Transverse colon (tissue), 4 donors: ENCODE measurements around the gene C17orf100. TPM values are rescaled to one million over a fixed set of nuclear protein-coding genes. Genes with fewer than 3 reads are reported as not detected.

Source experiments
- DNase-seq: peaks from one replicate; pipeline ENCODE4 v3.0.0-alpha.2; 2019
- H3K27ac ChIP-seq, 4 donors: fragments of 200-600 bp; sonication (generic); 2 replicates each; pipeline ENCODE4 v1.5.1; 2016 to 2018; ENCODE audit warnings: inconsistent platforms in 4 of 4
- H3K27me3 ChIP-seq: fragments of 200-600 bp; sonication (generic); 2 replicates; pipeline ENCODE4 v1.5.1; 2017; ENCODE audit warnings: inconsistent platforms
- H3K36me3 ChIP-seq, 4 donors: fragments of 200-600 bp; sonication (generic); 2 replicates each; pipeline ENCODE4 v1.5.1; 2017 to 2019; ENCODE audit warnings: inconsistent platforms in 4 of 4
- H3K4me1 ChIP-seq, 4 donors: fragments of 200-600 bp; sonication (generic); 2 replicates each; pipeline ENCODE4 v1.5.1; 2017 to 2020; ENCODE audit warnings: inconsistent platforms in 4 of 4
- H3K4me3 ChIP-seq, 4 donors: fragments of 200-600 bp; sonication (generic); 1 replicate in 1 of 4; 2 replicates in 3 of 4; pipeline versions ENCODE4 v1.5.1 to v1.6.1; 2017 to 2019; ENCODE audit warnings: inconsistent platforms in 4 of 4
- H3K9me3 ChIP-seq, 2 donors: fragments of 200-600 bp; sonication (generic); 2 replicates each; pipeline ENCODE4 v1.5.1; 2017 to 2019; ENCODE audit warnings: inconsistent platforms in 2 of 2
- CTCF ChIP-seq, 5 experiments: fragments of 200-600 bp in 3 of 5; fragments of 450-650 bp in 2 of 5; sonication (generic) in 3 of 5; IDR thresholded peaks; 1 replicate in 2 of 5; 2 replicates in 3 of 5; pipeline ENCODE4 v1.5.1; 2016 to 2017; ENCODE audit warnings: antibody characterized with exemption in 5 of 5, inconsistent platforms in 3 of 5, mild to moderate bottlenecking in 2 of 5, moderate library complexity in 1 of 5
- EP300 ChIP-seq: sonication (generic); formaldehyde crosslinking; IDR thresholded peaks from one replicate; pipeline ENCODE4 v1.6.1; 2017; ENCODE audit warnings: antibody characterized with exemption, low read depth
- POLR2A ChIP-seq: fragments of 450-650 bp; IDR thresholded peaks from one replicate; pipeline ENCODE4 v1.6.1; 2016; ENCODE audit warnings: antibody characterized with exemption, mild to moderate bottlenecking, moderate library complexity
- POLR2AphosphoS5 ChIP-seq, 3 donors: sonication (generic); formaldehyde crosslinking; IDR thresholded peaks; one replicate each; pipeline ENCODE4 v1.6.1; 2016; ENCODE audit warnings: antibody characterized with exemption in 3 of 3
- WGBS, 2 donors: methylation state at CpG; one replicate each; pipeline ENCODE4 v1.1.5; 2018; ENCODE audit warnings: low coverage in 1 of 2; 5-methylcytosine and 5-hydroxymethylcytosine counted together
- in situ Hi-C, 4 donors: fragments of 200-750 bp; cut with MboI; loops; one replicate each; pipeline versions ENCODE4 v1.15.0 to v1.15.1; 2017; ENCODE audit warnings: low sequenced_read_pairs in 3 of 4, low pct_ligation_motif_present in 1 of 4, low pct_unique_long_range_greater_than_20kb in 1 of 4
- intact Hi-C: fragments of 100-400 bp; cut with DNase I; formaldehyde crosslinking; loops from one replicate; pipeline ENCODE4 v1.15.1; 2023; ENCODE audit warnings: low total_unique reads
- total RNA-seq, 4 donors: library from RNA; depleted of rRNA; stranded (reverse); fragments of >200 nt; gene quantifications; one replicate each; pipeline ENCODE4 v1.1.0, GENCODE V29; 2016

Gene C17orf100
- total RNA-seq, 4 donors from 2014 or later: 1.4 to 1.7 TPM; not detected in 2

- no peaks in the 10 kb centered on the region for H3K36me3 ChIP-seq
- H3K27me3 ChIP-seq: no peaks in the 10 kb centered on the region
- no peaks in the 10 kb centered on the region for H3K4me1 ChIP-seq
- no peak for DNase-seq
- H3K9me3 ChIP-seq: no peaks in the 10 kb centered on the region
- WGBS, 2 donors: 75% methylated on average over 5 of the region's 5 CpGs; no CpG with 5 or more reads in 1 of the 2 donors
- no peak overlapping the region for H3K4me3 ChIP-seq
- TF ChIP-seq CTCF (IDR thresholded peaks at IDR 0.05) (no peak), EP300 (no peak), POLR2AphosphoS5 (IDR thresholded peaks at IDR 0.05) (no peak), POLR2A (no peak)
- no peak overlapping the region for H3K27ac ChIP-seq
- in situ Hi-C loops (loop anchor here in 1 of 4 donors (25.0 kb wide), 1 partner anchor 90 kb away; the partner anchor contains the start of gene FBXO39), intact Hi-C loops (no loop called here)
Measured at GRCh38 chr17:6696906-6697305, 45.3 kb downstream of the C17orf100 start.

GRCh38 chr17:6698004-6698403 lies 46.4 kb downstream of the C17orf100 start:
- DNase-seq: no peak
- 83% methylated on average over 7 of the region's 11 CpGs; no CpG with 5 or more reads in 1 of the 2 donors for WGBS, 2 donors
- in situ Hi-C loops: loop anchor here in 1 of 4 donors (25.0 kb wide), 1 partner anchor 89 kb away; the partner anchor contains the start of gene FBXO39
- H3K27me3 ChIP-seq: peaks cover 2% of the 10 kb centered on the region
- H3K4me1 ChIP-seq: no peaks in the 10 kb centered on the region
- intact Hi-C loops: no loop called here
- H3K36me3 ChIP-seq: no peaks in the 10 kb centered on the region
- H3K4me3 ChIP-seq: no peak overlapping the region
- no peak for TF ChIP-seq EP300
- no peak for TF ChIP-seq CTCF (IDR thresholded peaks at IDR 0.05)
- TF ChIP-seq POLR2A: no peak
- TF ChIP-seq POLR2AphosphoS5 (IDR thresholded peaks at IDR 0.05): no peak
- H3K27ac ChIP-seq: no peak overlapping the region
- no peaks in the 10 kb centered on the region for H3K9me3 ChIP-seq

- DNase-seq: no peak
- 57 to 73% methylated on average over 5 to 16 of the region's 16 CpGs for WGBS, 2 donors
- Histone ChIP-seq H3K9me3 (no peaks in the 10 kb centered on the region), H3K4me1 (no peaks in the 10 kb centered on the region), H3K27me3 (peaks cover 10% of the 10 kb centered on the region), H3K4me3 (no peak overlapping the region), H3K36me3 (no peaks in the 10 kb centered on the region), H3K27ac (no peak overlapping the region)
- in situ Hi-C loops (loop anchor here in 1 of 4 donors (25.0 kb wide), 1 partner anchor 87 kb away; the partner anchor contains the start of gene FBXO39), intact Hi-C loops (no loop called here)
- no peak for TF ChIP-seq EP300
- no peak for TF ChIP-seq POLR2A
- TF ChIP-seq CTCF (IDR thresholded peaks at IDR 0.05): no peak
- TF ChIP-seq POLR2AphosphoS5 (IDR thresholded peaks at IDR 0.05): no peak
Measured at GRCh38 chr17:6699997-6700947, 48.7 kb downstream of the C17orf100 start.

GRCh38 chr17:6700948-6701307 lies 49.4 kb downstream of the C17orf100 start:
- TF ChIP-seq POLR2A (no peak), CTCF (IDR thresholded peaks at IDR 0.05) (no peak), POLR2AphosphoS5 (IDR thresholded peaks at IDR 0.05) (no peak), EP300 (no peak)
- peaks cover 13% of the 10 kb centered on the region for H3K27me3 ChIP-seq
- intact Hi-C loops: no loop called here
- no peaks in the 10 kb centered on the region for H3K36me3 ChIP-seq
- WGBS, 2 donors: 60 to 69% methylated on average over 1 to 8 of the region's 8 CpGs
- no peaks in the 10 kb centered on the region for H3K9me3 ChIP-seq
- DNase-seq: no peak
- no peak overlapping the region for H3K4me3 ChIP-seq
- no peak overlapping the region for H3K27ac ChIP-seq
- in situ Hi-C loops: no loop called here
- no peaks in the 10 kb centered on the region for H3K4me1 ChIP-seq
